Measurements from ENCODE around the gene DCBLD1.

GRCh38 chr6:117550078-117550600, 67.7 kb downstream of the DCBLD1 start:
- TF ChIP-seq, protein P1, sequence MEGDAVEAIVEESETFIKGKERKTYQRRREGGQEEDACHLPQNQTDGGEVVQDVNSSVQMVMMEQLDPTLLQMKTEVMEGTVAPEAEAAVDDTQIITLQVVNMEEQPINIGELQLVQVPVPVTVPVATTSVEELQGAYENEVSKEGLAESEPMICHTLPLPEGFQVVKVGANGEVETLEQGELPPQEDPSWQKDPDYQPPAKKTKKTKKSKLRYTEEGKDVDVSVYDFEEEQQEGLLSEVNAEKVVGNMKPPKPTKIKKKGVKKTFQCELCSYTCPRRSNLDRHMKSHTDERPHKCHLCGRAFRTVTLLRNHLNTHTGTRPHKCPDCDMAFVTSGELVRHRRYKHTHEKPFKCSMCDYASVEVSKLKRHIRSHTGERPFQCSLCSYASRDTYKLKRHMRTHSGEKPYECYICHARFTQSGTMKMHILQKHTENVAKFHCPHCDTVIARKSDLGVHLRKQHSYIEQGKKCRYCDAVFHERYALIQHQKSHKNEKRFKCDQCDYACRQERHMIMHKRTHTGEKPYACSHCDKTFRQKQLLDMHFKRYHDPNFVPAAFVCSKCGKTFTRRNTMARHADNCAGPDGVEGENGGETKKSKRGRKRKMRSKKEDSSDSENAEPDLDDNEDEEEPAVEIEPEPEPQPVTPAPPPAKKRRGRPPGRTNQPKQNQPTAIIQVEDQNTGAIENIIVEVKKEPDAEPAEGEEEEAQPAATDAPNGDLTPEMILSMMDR (conservative IDR thresholded peaks at IDR 0.05 in 1 of 2, IDR thresholded peaks at IDR 0.05 in 1 of 2; ENCODE audit: low read depth in 1 of 2, low read length in 2 of 2), result no peak
- no peak for TF ChIP-seq EZH2 (IDR thresholded peaks at IDR 0.05; ENCODE audit: low read length, missing control alignments)
